HepG2 (cell line): ENCODE measurements around the gene SYNJ2. TPM values are rescaled to one million over a fixed set of nuclear protein-coding genes. Genes with fewer than 3 reads are reported as not detected.

ENCODE experiments used
- AKAP8 ChIP-seq: sonication (generic); formaldehyde crosslinking; IDR thresholded peaks from 2 replicates; pipeline ENCODE4 v1.5.1; 2020; ENCODE audit warnings: mild to moderate bottlenecking, missing genetic modification reagents
- ATF7-NPFF ChIP-seq: sonication (generic); formaldehyde crosslinking; IDR thresholded peaks from 2 replicates; pipeline ENCODE4 v1.8.1; 2023; ENCODE audit warnings: mild to moderate bottlenecking, low read depth, missing genetic modification reagents, moderate library complexity
- CBX1 ChIP-seq: IDR thresholded peaks from one replicate; pipeline ENCODE4 v1.6.1; 2016; ENCODE audit warnings: antibody characterized with exemption, low read depth
- CBX2 ChIP-seq, 2 experiments: fragments of 200-600 bp in 1 of 2; sonication (generic); formaldehyde crosslinking in 1 of 2; IDR thresholded peaks; 2 replicates each; pipeline versions ENCODE4 v1.7.0 to v1.8.1; 2018 to 2022; ENCODE audit warnings: low read depth in 2 of 2, low read length in 1 of 2, mild to moderate bottlenecking in 1 of 2, missing genetic modification reagents in 1 of 2
- GTF3A ChIP-seq: sonication (generic); formaldehyde crosslinking; conservative IDR thresholded peaks from 2 replicates; pipeline ENCODE4 v1.4.0; 2020; ENCODE audit warnings: mild to moderate bottlenecking, missing genetic modification reagents
- IRF2 ChIP-seq: IDR thresholded peaks from 2 replicates; pipeline ENCODE4 v1.6.1; 2018; ENCODE audit warnings: missing genetic modification reagents, missing compliant biosample characterization
- KDM6A ChIP-seq: IDR thresholded peaks from 2 replicates; pipeline ENCODE4 v1.6.1; 2016; ENCODE audit warnings: low read depth
- MIER2 ChIP-seq: IDR thresholded peaks from 2 replicates; pipeline ENCODE4 v1.6.1; 2016; ENCODE audit warnings: missing biosample characterization, missing genetic modification reagents
- NCOA1 ChIP-seq: sonication (generic); formaldehyde crosslinking; IDR thresholded peaks from 2 replicates; pipeline ENCODE4 v1.9.0; 2021; ENCODE audit warnings: missing genetic modification reagents
- PCBP1 ChIP-seq: fragments of 200-400 bp; formaldehyde crosslinking; IDR thresholded peaks from 2 replicates; pipeline ENCODE4 v1.6.1; 2017; ENCODE audit warnings: mild to moderate bottlenecking, low read depth, low read length, borderline replicate concordance
- PRMT3 ChIP-seq: sonication (generic); formaldehyde crosslinking; IDR thresholded peaks from 2 replicates; pipeline ENCODE4 v1.8.1; 2022; ENCODE audit warnings: low read depth, mild to moderate bottlenecking, moderate library complexity, missing genetic modification reagents, borderline replicate concordance
- SP140L ChIP-seq: sonication (generic); formaldehyde crosslinking; IDR thresholded peaks from 2 replicates; pipeline ENCODE4 v1.4.0; 2020; ENCODE audit warnings: missing genetic modification reagents, borderline replicate concordance
- TAF15 ChIP-seq: fragments of 200-400 bp; formaldehyde crosslinking; IDR thresholded peaks from one replicate; pipeline ENCODE4 v1.6.1; 2018; ENCODE audit warnings: mild to moderate bottlenecking, low read depth, low read length; ENCODE audit not compliant: poor library complexity, severe bottlenecking
- TBX3 ChIP-seq: fragments of 450-650 bp; IDR thresholded peaks from 2 replicates; pipeline ENCODE4 v1.6.1; 2017; ENCODE audit warnings: antibody characterized with exemption, mild to moderate bottlenecking, inconsistent platforms, borderline replicate concordance
- ZBTB20 ChIP-seq: sonication (generic); formaldehyde crosslinking; IDR thresholded peaks from 2 replicates; pipeline ENCODE4 v1.8.1; 2023; ENCODE audit warnings: missing genetic modification reagents, low read depth, mild to moderate bottlenecking, borderline replicate concordance
- ZFYVE20 ChIP-seq: sonication (generic); formaldehyde crosslinking; IDR thresholded peaks from 2 replicates; pipeline ENCODE4 v1.8.0; 2023; ENCODE audit warnings: low read depth, mild to moderate bottlenecking, moderate library complexity, missing genetic modification reagents, borderline replicate concordance
- ZKSCAN1 ChIP-seq: fragments of 150-350 bp; IDR thresholded peaks from 2 replicates; pipeline ENCODE4 v1.6.1; 2014; ENCODE audit warnings: low read length
- ZNF224 ChIP-seq: sonication (generic); formaldehyde crosslinking; IDR thresholded peaks from 2 replicates; pipeline ENCODE4 v1.5.0; 2020; ENCODE audit warnings: mild to moderate bottlenecking, missing genetic modification reagents
- ZNF234 ChIP-seq: sonication (generic); formaldehyde crosslinking; conservative IDR thresholded peaks from 2 replicates; pipeline ENCODE4 v1.5.1; 2020; ENCODE audit warnings: mild to moderate bottlenecking, missing genetic modification reagents
- ZNF484 ChIP-seq: sonication (generic); formaldehyde crosslinking; IDR thresholded peaks from 2 replicates; pipeline ENCODE4 v1.5.1; 2020; ENCODE audit warnings: mild to moderate bottlenecking, low read depth, missing genetic modification reagents, borderline replicate concordance
- ZNF570 ChIP-seq: sonication (generic); formaldehyde crosslinking; IDR thresholded peaks from 2 replicates; pipeline ENCODE4 v1.4.0; 2020; ENCODE audit warnings: mild to moderate bottlenecking, missing genetic modification reagents, borderline replicate concordance
- ZNF574 ChIP-seq: sonication (generic); formaldehyde crosslinking; IDR thresholded peaks from 2 replicates; pipeline ENCODE4 v1.4.0; 2020; ENCODE audit warnings: missing genetic modification reagents
- ZNF660 ChIP-seq: sonication (generic); formaldehyde crosslinking; IDR thresholded peaks from 2 replicates; pipeline ENCODE4 v1.5.1; 2020; ENCODE audit warnings: mild to moderate bottlenecking, low read depth, missing genetic modification reagents, borderline replicate concordance
- ZNF709 ChIP-seq: sonication (generic); formaldehyde crosslinking; IDR thresholded peaks from 2 replicates; pipeline ENCODE4 v1.5.0; 2020; ENCODE audit warnings: mild to moderate bottlenecking, missing genetic modification reagents
- ZNF839 ChIP-seq: sonication (generic); formaldehyde crosslinking; IDR thresholded peaks from 2 replicates; pipeline ENCODE4 v1.4.0; 2020; ENCODE audit warnings: missing genetic modification reagents, mild to moderate bottlenecking, borderline replicate concordance
- ZNF841 ChIP-seq: sonication (generic); formaldehyde crosslinking; IDR thresholded peaks from 2 replicates; pipeline ENCODE4 v1.8.1; 2023; ENCODE audit warnings: missing genetic modification reagents, borderline replicate concordance
- polyA plus RNA-seq, 8 experiments: library from polyadenylated mRNA; depleted of rRNA in 3 of 8; stranded (reverse) in 7 of 8; unstranded in 1 of 8; fragments of >200 nt; fragmentation: Illumina TruSeq in 4 of 8; extraction: Trizol in 4 of 8; gene quantifications; 2 replicates each; pipeline versions ENCODE4 v1.2.1 to v1.2.3, GENCODE V29; 2011 to 2016; ENCODE audit warnings: low read depth in 4 of 8, missing spikeins in 1 of 8, mixed read lengths in 1 of 8; ENCODE audit not compliant: insufficient read depth in 1 of 8
- total RNA-seq, 5 experiments: library from RNA; depleted of rRNA; stranded (reverse); fragments of >200 nt; fragmentation: Illumina TruSeq; extraction: Trizol; gene quantifications; 2 replicates each; pipeline ENCODE4 v1.2.3, GENCODE V29; 2016; ENCODE audit warnings: low read depth in 1 of 5
- TF ChIP-seq, protein P1 (sequence below): IDR thresholded peaks from 2 replicates; pipeline ENCODE4 v1.6.1; 2016

The SYNJ2 gene
- total and polyA plus RNA-seq, 2 of the 13 experiments (the other 11 are each of a cell fraction or from before 2014, with no cell fraction given) = 39.1 to 57.6 TPM

- TF ChIP-seq ZNF224 = 0 out of 2 replicates have a peak, but pooled peaks have one; percentile 6
- TF ChIP-seq ZNF839 = no peak
- TF ChIP-seq AKAP8 (CRISPR knock-in tag) = no peak
- no peak for TF ChIP-seq PCBP1
- no peak for TF ChIP-seq ZFYVE20
- no peak for TF ChIP-seq GTF3A
- TF ChIP-seq ZNF660 = no peak
- no peak for TF ChIP-seq ZNF234 (CRISPR knock-in tag)
- no peak for TF ChIP-seq MIER2
- peak; percentile 64 for TF ChIP-seq CBX1
- TF ChIP-seq ZNF841 = no peak
- TF ChIP-seq KDM6A (CRISPR knock-in tag) = no peak
- TF ChIP-seq TBX3 = no peak
- TF ChIP-seq ZNF574 (CRISPR knock-in tag) = no peak
- no peak; the same call in 1 of the 2 replicates for TF ChIP-seq ATF7-NPFF
- TF ChIP-seq CBX2 (IDR thresholded peaks at IDR 0.05; ENCODE audit: low read depth, low read length) = no peak
- TF ChIP-seq CBX2 (CRISPR knock-in tag; IDR thresholded peaks at IDR 0.05; ENCODE audit: low read depth) = no peak
- TF ChIP-seq PRMT3 = no peak
- TF ChIP-seq ZKSCAN1 = no peak; the same call in 1 of the 2 replicates
- TF ChIP-seq, protein P1, sequence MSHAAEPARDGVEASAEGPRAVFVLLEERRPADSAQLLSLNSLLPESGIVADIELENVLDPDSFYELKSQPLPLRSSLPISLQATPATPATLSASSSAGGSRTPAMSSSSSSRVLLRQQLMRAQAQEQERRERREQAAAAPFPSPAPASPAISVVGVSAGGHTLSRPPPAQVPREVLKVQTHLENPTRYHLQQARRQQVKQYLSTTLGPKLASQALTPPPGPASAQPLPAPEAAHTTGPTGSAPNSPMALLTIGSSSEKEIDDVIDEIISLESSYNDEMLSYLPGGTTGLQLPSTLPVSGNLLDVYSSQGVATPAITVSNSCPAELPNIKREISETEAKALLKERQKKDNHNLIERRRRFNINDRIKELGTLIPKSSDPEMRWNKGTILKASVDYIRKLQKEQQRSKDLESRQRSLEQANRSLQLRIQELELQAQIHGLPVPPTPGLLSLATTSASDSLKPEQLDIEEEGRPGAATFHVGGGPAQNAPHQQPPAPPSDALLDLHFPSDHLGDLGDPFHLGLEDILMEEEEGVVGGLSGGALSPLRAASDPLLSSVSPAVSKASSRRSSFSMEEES (CRISPR knock-in tag) = no peak; the same call in none of the 2 replicates
- peak; percentile 54; the same call in 1 of the 2 replicates for TF ChIP-seq ZBTB20 (CRISPR knock-in tag)
- TF ChIP-seq IRF2 (CRISPR knock-in tag) = peak; percentile 62
- TF ChIP-seq TAF15 = no peak
- TF ChIP-seq ZNF484 (CRISPR knock-in tag) = no peak
- TF ChIP-seq ZNF570 (CRISPR knock-in tag) = no peak
- TF ChIP-seq SP140L = 0 out of 2 replicates have a peak, but pooled peaks have one; percentile 49
- TF ChIP-seq NCOA1 = no peak
- TF ChIP-seq ZNF709 (CRISPR knock-in tag) = no peak
Observed at GRCh38 chr6:157982563-157983405, 1.1 kb downstream of the SYNJ2 start (continued).
